Measurements from ENCODE around the gene RAPGEF4.
"Not testable (repeated sequence)": the region's sequence is repeated elsewhere in the genome, so short reads cannot be mapped to it uniquely, and the experiment has no call there.

The RAPGEF4 gene

DNA sequence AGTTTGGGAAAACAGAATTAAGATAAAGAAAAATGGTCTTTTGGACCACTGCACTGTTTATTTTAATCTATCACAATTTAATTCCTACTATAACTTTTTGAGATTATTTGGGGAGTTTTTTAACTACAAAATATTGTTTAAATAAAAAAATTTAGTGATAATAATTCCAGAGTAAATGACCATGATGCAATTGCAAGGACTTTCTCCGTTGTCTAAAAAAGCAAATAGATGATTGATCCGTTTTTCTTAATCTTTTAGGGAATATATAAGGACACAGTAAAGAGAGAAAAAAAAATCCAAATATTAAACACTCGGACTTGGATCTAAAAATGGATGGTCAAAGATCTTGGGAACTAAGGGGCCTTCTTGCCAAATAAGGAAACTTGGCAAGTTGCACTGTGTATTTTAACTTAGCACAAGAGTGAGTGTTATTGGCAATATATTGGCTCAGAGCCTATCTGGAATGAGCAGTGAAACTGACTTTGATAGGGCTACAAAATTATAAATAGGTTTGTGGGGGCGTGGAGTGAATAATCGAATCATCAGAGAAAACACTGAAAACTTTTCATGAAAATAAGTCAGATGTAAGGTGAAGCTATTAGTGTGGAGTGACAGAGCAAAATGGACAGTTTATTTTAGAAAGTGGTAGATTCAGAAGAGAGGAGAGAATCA, 342.0 kb downstream of the RAPGEF4 start:
- no peak for DNase-seq

GRCh38 chr2:173079141-173079540, 343.5 kb downstream of the RAPGEF4 start:
- no peak for DNase-seq

DNA sequence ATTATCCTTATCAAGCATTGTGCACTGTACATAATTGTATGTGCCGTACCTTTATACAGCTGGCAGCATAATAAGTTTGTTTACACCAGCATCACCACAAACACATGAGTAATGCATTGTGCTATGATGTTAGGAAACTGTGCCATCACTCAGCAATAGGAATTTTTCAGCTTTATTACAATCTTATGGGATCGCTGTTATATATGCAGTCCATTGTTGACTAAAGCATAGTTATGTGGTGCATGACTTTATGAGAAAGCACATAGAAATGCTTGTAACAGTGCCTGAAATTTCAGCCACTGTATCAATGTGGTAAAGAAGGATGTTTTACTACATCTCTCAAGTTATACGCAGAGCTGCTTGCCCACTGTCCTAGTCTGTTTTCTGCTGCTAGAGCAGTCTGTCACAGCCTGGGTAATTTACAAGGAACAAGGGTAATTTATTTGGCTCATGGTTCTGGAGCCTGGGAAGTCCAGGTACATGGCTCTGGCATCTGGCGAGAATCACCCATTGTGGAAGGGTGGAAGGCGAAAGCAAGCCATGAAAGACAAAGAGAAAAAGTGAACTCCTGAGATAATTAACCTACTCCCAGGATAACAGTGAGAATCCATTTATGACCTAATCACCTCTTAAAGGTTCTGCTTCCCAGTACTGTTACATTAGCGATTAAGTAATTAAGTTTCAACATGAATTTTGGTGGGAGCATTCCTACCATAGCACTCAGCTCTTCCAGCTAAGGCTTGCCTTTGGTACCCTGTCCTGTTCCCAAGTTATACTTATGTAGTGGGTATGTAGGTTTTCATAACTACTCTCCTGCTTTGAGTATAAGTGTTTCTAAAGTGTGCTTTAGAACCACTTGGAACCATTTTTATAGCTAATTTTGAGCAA, 344.6 kb downstream of the RAPGEF4 start:
- no peak for DNase-seq

DNA sequence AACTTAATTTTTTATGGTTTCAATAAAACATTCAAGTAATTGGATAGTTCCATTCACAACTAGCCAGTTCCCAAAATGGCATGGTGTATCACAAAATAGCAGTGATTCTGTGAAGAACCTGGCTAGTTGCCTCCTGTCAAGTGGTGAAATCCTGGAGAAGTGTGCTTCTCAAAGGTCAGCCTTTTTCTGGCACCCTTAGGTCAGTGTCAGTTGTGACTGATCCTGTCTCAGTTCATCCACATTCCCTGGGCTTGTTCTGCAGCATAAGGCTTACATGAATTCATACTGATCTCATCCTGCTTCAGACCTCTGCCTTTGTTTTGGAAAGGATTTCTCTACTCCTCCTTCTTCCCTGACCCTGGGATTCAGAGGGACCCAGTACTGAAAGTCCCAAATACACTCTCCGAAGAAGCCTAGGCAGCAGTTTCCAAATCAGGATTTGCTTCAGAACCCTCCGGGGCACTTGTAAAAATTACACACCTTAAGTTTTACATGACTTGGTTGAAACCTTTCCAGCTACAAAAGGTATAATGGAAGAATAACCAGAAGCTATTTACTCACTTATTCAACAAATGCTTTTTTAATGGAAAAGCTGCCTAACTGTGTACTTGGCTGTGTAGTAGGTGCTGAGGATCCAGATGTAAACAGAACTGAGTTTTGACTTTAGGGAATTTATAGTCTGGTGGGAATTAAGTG, 351.0 kb downstream of the RAPGEF4 start:
- no peak for DNase-seq

DNA sequence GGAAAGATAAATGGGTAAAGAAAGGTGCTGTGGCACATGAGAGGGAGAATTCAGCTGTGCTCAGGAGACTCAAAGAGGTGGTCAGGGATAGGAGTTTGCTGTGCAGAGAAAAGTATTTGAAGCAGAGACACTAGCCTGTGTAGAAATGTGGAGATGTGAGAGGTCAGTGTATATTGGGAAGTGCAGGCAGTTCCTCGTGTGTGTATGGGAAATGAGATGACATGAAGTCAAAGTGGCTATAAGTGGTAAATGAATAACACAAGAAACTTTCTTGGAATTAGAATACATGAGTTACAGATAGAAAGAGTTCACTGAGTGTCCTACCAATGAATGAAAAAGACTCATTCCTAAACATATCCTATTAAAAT, 351.6 kb downstream of the RAPGEF4 start:
- no peak for DNase-seq

- no peak for DNase-seq
Observed at GRCh38 chr2:173087793-173088496, 352.3 kb downstream of the RAPGEF4 start.

DNA sequence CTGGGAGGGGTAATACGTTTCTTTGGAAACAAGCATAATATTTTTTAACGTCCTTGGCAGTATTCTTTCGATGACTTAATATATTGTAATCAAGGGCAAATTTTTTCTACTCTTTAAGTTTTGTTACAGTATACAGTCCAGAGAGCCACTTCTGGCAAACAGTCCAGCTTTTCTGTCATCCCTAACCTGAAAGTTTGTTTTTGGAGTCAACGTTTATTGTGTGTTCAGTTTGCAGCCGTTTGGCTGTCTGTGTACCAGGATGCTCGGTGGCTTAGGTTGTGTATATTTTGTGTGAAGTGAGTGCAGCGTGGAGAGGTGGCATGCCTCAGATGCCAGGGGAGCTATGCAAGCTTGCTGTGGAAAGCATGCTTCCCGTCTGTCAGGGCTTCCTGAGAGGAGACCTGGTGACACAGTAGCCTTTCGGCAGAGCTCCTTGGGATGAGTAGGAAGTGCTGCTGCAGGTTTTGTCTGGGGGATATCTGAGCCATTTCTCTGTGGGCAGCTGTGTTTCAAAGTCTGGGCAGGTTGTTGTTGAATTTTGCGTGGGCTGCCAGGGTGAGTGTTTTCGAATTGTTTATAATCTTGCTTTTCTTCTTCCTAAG, 354.7 kb downstream of the RAPGEF4 start:
- DNase-seq, result no peak

- no peak for DNase-seq
Observed at GRCh38 chr2:173090973-173091660, 355.5 kb downstream of the RAPGEF4 start.

DNA sequence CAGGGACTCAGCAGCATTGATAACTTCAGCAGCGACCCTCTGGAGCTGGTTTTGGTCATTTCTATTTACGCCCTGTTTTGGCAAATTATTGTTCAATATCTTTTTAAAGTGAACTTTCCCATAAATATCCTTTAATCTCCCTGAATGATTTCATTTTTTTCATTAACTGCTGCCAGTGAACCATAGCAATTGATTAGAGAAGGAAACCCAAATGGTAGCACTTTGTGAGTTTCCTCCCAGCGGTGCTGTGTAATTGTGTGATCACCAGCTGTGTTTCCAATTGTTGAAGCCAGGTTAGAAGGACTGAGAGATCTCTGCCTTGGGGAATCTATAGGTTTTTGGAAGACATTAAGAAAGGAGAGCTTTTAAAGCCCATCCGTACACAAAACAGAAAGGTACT, 356.3 kb downstream of the RAPGEF4 start:
- DNase-seq, result no peak

GRCh38 chr2:173092844-173093402, 357.3 kb downstream of the RAPGEF4 start:
- no peak for DNase-seq

DNA sequence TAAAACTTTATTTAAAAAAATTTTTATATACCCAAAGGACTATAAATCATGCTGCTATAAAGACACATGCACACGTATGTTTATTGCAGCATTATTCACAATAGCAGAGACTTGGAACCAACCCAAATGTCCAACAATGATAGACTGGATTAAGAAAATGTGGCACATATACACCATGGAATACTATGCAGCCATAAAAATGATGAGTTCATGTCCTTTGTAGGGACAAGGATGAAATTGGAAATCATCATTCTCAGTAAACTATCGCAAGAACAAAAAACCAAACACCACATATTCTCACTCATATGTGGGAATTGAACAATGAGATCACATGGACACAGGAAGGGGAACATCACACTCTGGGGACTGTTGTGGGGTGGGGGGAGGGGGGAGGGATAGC, 358.0 kb downstream of the RAPGEF4 start:
- not testable (repeated sequence) for DNase-seq

DNA sequence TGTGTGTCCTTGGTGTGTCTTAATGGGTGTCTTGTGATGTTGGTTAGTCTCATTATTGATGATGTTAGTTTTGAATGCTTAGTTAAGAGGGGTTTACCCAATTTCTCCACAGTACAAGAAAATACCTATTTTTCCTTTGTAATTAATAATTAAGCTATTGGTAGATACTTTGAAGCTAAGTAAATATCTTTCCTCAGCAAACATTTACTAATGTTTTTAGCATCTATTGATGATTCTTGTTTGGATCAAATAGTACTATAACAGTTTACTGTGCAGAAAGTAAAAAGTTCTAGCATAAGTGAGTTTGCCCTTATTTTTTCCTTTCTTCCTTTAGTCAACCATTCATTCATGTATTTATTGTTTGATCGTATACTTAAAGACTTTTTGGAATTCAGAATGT, 359.1 kb downstream of the RAPGEF4 start:
- no peak for DNase-seq

DNA sequence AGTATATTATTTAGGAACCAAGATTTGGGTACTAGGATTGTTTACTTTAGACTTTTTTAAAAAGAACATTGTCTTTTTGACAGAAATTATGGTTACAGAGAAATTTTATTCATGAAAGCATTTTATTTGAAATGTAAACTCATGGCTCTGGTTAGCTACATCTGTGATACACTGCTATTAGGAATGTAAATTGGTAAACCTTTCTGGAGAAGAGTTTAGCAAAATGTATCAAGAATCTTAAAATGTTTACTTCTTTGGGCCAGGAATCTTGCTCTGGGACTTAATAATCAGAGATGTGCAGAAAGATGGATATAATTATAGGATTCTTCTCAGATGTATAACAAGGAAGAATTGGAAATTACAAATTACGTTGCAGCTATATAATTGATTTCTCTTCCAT, 359.7 kb downstream of the RAPGEF4 start:
- DNase-seq, result no peak

DNA sequence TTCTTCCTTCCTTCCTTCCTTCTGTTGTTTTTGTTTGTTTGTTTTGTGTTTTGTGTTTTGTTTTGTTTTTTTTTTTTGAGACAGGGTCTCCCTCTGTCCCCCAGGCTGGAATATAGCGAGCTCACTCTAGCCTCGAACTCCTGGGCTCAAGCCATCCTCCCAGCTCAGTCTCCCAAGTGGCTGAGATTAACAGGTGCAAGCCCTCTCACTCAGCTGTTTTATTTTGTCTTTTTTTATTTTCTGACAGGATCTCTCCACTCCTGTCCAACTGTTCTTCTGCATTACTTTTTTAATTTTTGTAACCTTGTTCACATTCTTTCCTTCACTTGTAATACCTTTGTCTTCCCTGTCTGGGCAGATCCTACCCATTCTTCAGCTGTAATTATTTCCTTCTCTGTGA, 363.6 kb downstream of the RAPGEF4 start:
- DNase-seq, result no peak

GRCh38 chr2:173099804-173100203, 364.2 kb downstream of the RAPGEF4 start:
- no peak for DNase-seq

DNA sequence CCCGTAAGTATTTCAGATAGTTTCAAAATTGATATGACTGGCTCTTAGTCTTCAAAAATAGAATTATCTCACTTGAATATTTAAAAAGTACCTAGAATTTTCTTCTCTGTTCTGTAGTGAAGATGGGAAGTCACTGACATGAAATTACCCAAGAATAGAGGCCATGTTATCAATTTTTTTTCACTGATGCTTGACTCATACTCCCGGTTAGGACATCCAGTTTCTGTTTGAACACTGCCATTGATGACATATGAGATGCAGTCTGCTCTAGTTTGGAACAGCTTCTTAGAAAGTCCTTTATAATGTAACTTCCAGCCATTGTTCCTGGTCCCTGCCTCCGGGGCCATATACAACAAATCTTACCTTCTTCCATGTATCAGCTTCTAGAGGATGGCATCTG, 366.0 kb downstream of the RAPGEF4 start:
- DNase-seq, result no peak

Measured in stimulated activated CD4-positive, alpha-beta T cell treated with anti-CD3 and anti-CD28 coated beads, Interleukin-4, amount 100 ng/mL, for 24 hours (primary cell).